ENCODE measurements around the gene KXD1.

Gene KXD1

GRCh38 chr19:18611327-18612050 is 53.8 kb downstream of the KXD1 start:
- Histone ChIP-seq H3K9me3 (ENCODE audit: insufficient read depth, low read depth, low read length) (no peaks in the 10 kb centered on the region), H3K36me3 (ENCODE audit: insufficient read depth, low read length) (no peaks in the 10 kb centered on the region), H3K4me3 (ENCODE audit: low read length) (peak overlapping the region; percentile 54), H3K9ac (ENCODE audit: low read depth, low read length) (no peak overlapping the region), H3K27me3 (ENCODE audit: insufficient read depth, low read length) (peaks cover 95% of the 10 kb centered on the region), H3K27ac (ENCODE audit: low read depth, low read length) (no peak overlapping the region), H3K4me1 (ENCODE audit: insufficient read depth, low read length) (peaks cover 21% of the 10 kb centered on the region)
- 1% methylated on average over 56 of the region's 62 CpGs for WGBS

GRCh38 chr19:18612051-18612771 is 54.5 kb downstream of the KXD1 start:
- H3K4me3 ChIP-seq (ENCODE audit: low read length), result peak overlapping the region; percentile 54
- peaks cover 21% of the 10 kb centered on the region for H3K4me1 ChIP-seq (ENCODE audit: insufficient read depth, low read length)
- WGBS, result 2% methylated on average over 30 of the region's 30 CpGs
- H3K27me3 ChIP-seq (ENCODE audit: insufficient read depth, low read length), result peaks cover 90% of the 10 kb centered on the region
- H3K9ac ChIP-seq (ENCODE audit: low read depth, low read length), result no peak overlapping the region
- no peaks in the 10 kb centered on the region for H3K9me3 ChIP-seq (ENCODE audit: insufficient read depth, low read depth, low read length)
- no peaks in the 10 kb centered on the region for H3K36me3 ChIP-seq (ENCODE audit: insufficient read depth, low read length)
- no peak overlapping the region for H3K27ac ChIP-seq (ENCODE audit: low read depth, low read length)

- 1% methylated on average over 70 of the region's 70 CpGs for WGBS
- Histone ChIP-seq H3K9me3 (ENCODE audit: insufficient read depth, low read depth, low read length) (no peaks in the 10 kb centered on the region), H3K9ac (ENCODE audit: low read depth, low read length) (no peak within 1 kb of the TSS), H3K27me3 (ENCODE audit: insufficient read depth, low read length) (peaks cover 82% of the 10 kb centered on the region), H3K27ac (ENCODE audit: low read depth, low read length) (no peak within 1 kb of the TSS), H3K36me3 (ENCODE audit: insufficient read depth, low read length) (no peaks in the 10 kb centered on the region), H3K4me3 (ENCODE audit: low read length) (peak within 1 kb of the TSS; percentile 54), H3K4me1 (ENCODE audit: insufficient read depth, low read length) (peaks cover 21% of the 10 kb centered on the region)
These were observed 55.3 kb downstream of the KXD1 start, which contains the start of gene TMEM59L for GRCh38 chr19:18612772-18613588. Gene TMEM59L, plus strand, starts transcription at chr19:18612870. Its CDS starts 89 bp downstream, at chr19:18612959.

GRCh38 chr19:18613589-18614234 is 56.0 kb downstream of the KXD1 start:
- H3K27me3 ChIP-seq (ENCODE audit: insufficient read depth, low read length), result peaks cover 75% of the 10 kb centered on the region
- H3K9me3 ChIP-seq (ENCODE audit: insufficient read depth, low read depth, low read length), result no peaks in the 10 kb centered on the region
- H3K4me3 ChIP-seq (ENCODE audit: low read length), result peak overlapping the region; percentile 54
- H3K36me3 ChIP-seq (ENCODE audit: insufficient read depth, low read length), result no peaks in the 10 kb centered on the region
- H3K4me1 ChIP-seq (ENCODE audit: insufficient read depth, low read length), result peaks cover 21% of the 10 kb centered on the region
- H3K9ac ChIP-seq (ENCODE audit: low read depth, low read length), result no peak overlapping the region
- 17% methylated on average over 23 of the region's 23 CpGs for WGBS
- no peak overlapping the region for H3K27ac ChIP-seq (ENCODE audit: low read depth, low read length)

- H3K27ac ChIP-seq (ENCODE audit: low read depth, low read length), result no peak overlapping the region
- peaks cover 52% of the 10 kb centered on the region for H3K27me3 ChIP-seq (ENCODE audit: insufficient read depth, low read length)
- H3K9ac ChIP-seq (ENCODE audit: low read depth, low read length), result no peak overlapping the region
- no peaks in the 10 kb centered on the region for H3K9me3 ChIP-seq (ENCODE audit: insufficient read depth, low read depth, low read length)
- 87% methylated on average over 3 of the region's 3 CpGs for WGBS
- H3K4me3 ChIP-seq (ENCODE audit: low read length), result no peak overlapping the region
- H3K36me3 ChIP-seq (ENCODE audit: insufficient read depth, low read length), result no peaks in the 10 kb centered on the region
- H3K4me1 ChIP-seq (ENCODE audit: insufficient read depth, low read length), result peaks cover 7% of the 10 kb centered on the region
These were observed 58.4 kb downstream of the KXD1 start for GRCh38 chr19:18616023-18616422.

- H3K4me1 ChIP-seq (ENCODE audit: insufficient read depth, low read length), result no peaks in the 10 kb centered on the region
- H3K4me3 ChIP-seq (ENCODE audit: low read length), result no peak overlapping the region
- H3K9ac ChIP-seq (ENCODE audit: low read depth, low read length), result no peak overlapping the region
- H3K27ac ChIP-seq (ENCODE audit: low read depth, low read length), result no peak overlapping the region
- no peaks in the 10 kb centered on the region for H3K36me3 ChIP-seq (ENCODE audit: insufficient read depth, low read length)
- peaks cover 37% of the 10 kb centered on the region for H3K27me3 ChIP-seq (ENCODE audit: insufficient read depth, low read length)
- H3K9me3 ChIP-seq (ENCODE audit: insufficient read depth, low read depth, low read length), result no peaks in the 10 kb centered on the region
These were observed 59.9 kb downstream of the KXD1 start for GRCh38 chr19:18617562-18617961.

- no peak overlapping the region for H3K9ac ChIP-seq (ENCODE audit: low read depth, low read length)
These were observed 60.6 kb downstream of the KXD1 start for GRCh38 chr19:18618236-18618635.

More at GRCh38 chr19:18618236-18618635, 60.6 kb downstream of the KXD1 start:
- Histone ChIP-seq H3K27me3 (ENCODE audit: insufficient read depth, low read length) (peaks cover 30% of the 10 kb centered on the region), H3K9me3 (ENCODE audit: insufficient read depth, low read depth, low read length) (no peaks in the 10 kb centered on the region), H3K4me3 (ENCODE audit: low read length) (no peak overlapping the region), H3K4me1 (ENCODE audit: insufficient read depth, low read length) (no peaks in the 10 kb centered on the region), H3K36me3 (ENCODE audit: insufficient read depth, low read length) (no peaks in the 10 kb centered on the region), H3K27ac (ENCODE audit: low read depth, low read length) (no peak overlapping the region)
- 91% methylated on average over 13 of the region's 13 CpGs for WGBS
